Measurements from ENCODE around the gene SELENOS. TPM values are rescaled to one million over a fixed set of nuclear protein-coding genes. Genes with fewer than 3 reads are reported as not detected.

The SELENOS gene
- total and polyA plus RNA-seq, 9 of the 15 experiments (the other 6 are each of a cell fraction or from before 2014, with no cell fraction given) = 24.9 to 57.4 (median 47.9) TPM

GRCh38 chr15:101255615-101256241, 21.6 kb downstream of the SELENOS start (continued):
- TF ChIP-seq, protein P1, sequence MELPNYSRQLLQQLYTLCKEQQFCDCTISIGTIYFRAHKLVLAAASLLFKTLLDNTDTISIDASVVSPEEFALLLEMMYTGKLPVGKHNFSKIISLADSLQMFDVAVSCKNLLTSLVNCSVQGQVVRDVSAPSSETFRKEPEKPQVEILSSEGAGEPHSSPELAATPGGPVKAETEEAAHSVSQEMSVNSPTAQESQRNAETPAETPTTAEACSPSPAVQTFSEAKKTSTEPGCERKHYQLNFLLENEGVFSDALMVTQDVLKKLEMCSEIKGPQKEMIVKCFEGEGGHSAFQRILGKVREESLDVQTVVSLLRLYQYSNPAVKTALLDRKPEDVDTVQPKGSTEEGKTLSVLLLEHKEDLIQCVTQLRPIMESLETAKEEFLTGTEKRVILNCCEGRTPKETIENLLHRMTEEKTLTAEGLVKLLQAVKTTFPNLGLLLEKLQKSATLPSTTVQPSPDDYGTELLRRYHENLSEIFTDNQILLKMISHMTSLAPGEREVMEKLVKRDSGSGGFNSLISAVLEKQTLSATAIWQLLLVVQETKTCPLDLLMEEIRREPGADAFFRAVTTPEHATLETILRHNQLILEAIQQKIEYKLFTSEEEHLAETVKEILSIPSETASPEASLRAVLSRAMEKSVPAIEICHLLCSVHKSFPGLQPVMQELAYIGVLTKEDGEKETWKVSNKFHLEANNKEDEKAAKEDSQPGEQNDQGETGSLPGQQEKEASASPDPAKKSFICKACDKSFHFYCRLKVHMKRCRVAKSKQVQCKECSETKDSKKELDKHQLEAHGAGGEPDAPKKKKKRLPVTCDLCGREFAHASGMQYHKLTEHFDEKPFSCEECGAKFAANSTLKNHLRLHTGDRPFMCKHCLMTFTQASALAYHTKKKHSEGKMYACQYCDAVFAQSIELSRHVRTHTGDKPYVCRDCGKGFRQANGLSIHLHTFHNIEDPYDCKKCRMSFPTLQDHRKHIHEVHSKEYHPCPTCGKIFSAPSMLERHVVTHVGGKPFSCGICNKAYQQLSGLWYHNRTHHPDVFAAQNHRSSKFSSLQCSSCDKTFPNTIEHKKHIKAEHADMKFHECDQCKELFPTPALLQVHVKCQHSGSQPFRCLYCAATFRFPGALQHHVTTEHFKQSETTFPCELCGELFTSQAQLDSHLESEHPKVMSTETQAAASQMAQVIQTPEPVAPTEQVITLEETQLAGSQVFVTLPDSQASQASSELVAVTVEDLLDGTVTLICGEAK (IDR thresholded peaks at IDR 0.05) = peak; percentile 44; the same call in 1 of the 2 replicates
- TF ChIP-seq, protein P1 (CRISPR knock-in tag; IDR thresholded peaks at IDR 0.05) = no peak
- no peak for TF ChIP-seq ESRRB (CRISPR knock-in tag; IDR thresholded peaks at IDR 0.05; ENCODE audit: borderline replicate concordance)
- TF ChIP-seq ZNF561 (CRISPR knock-in tag; conservative IDR thresholded peaks at IDR 0.05) = no peak
- no peak for TF ChIP-seq FOXP1 (CRISPR knock-in tag; IDR thresholded peaks at IDR 0.05)
- TF ChIP-seq SAFB2 (IDR thresholded peaks at IDR 0.05; ENCODE audit: borderline replicate concordance, low read depth, low read length, severe bottlenecking) = no peak
- no peak for TF ChIP-seq BRF1 (IDR thresholded peaks at IDR 0.05; ENCODE audit: borderline replicate concordance, extremely low read depth, insufficient read length)
- no peak for TF ChIP-seq HSF4 (CRISPR knock-in tag; IDR thresholded peaks at IDR 0.05; ENCODE audit: borderline replicate concordance)
- no peak for TF ChIP-seq RBBP5 (IDR thresholded peaks at IDR 0.05; ENCODE audit: borderline replicate concordance, insufficient read depth, low read length, poor library complexity, severe bottlenecking)
- no peak for TF ChIP-seq THRAP3 (IDR thresholded peaks at IDR 0.05; ENCODE audit: borderline replicate concordance)
- TF ChIP-seq AFF4 (CRISPR knock-in tag; IDR thresholded peaks at IDR 0.05) = no peak
- TF ChIP-seq, protein P2, sequence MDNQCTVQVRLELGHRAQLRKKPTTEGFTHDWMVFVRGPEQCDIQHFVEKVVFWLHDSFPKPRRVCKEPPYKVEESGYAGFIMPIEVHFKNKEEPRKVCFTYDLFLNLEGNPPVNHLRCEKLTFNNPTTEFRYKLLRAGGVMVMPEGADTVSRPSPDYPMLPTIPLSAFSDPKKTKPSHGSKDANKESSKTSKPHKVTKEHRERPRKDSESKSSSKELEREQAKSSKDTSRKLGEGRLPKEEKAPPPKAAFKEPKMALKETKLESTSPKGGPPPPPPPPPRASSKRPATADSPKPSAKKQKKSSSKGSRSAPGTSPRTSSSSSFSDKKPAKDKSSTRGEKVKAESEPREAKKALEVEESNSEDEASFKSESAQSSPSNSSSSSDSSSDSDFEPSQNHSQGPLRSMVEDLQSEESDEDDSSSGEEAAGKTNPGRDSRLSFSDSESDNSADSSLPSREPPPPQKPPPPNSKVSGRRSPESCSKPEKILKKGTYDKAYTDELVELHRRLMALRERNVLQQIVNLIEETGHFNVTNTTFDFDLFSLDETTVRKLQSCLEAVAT (IDR thresholded peaks at IDR 0.05) = peak; percentile 89 to 93

All from K562 (cell line).